NCI-H2107 treated with DMSO at 0.1 percent for 48 hours (cell line): ENCODE measurements around the gene ARHGEF1.

Source experiments
- DNase-seq: peaks from one replicate; lab custom pipeline; 2025; ENCODE audit not compliant: unreplicated experiment; lab: John Stamatoyannopoulos, UW

The ARHGEF1 gene

GRCh38 chr19:41882568-41883462 is at the start of gene ARHGEF1:
Gene ARHGEF1 (plus strand): TSS chr19:41883184. CDS start chr19:41888083, 4,899 bp downstream.
- DNase-seq = no peak

- no peak for DNase-seq
These were observed 44.8 kb upstream of the ARHGEF1 start for GRCh38 chr19:41837981-41838708.

GRCh38 chr19:41839211-41839610 is 43.8 kb upstream of the ARHGEF1 start:
- DNase-seq = no peak

- DNase-seq = no peak
These were observed 39.6 kb upstream of the ARHGEF1 start for GRCh38 chr19:41843371-41843770.

- no peak for DNase-seq
These were observed 38.4 kb upstream of the ARHGEF1 start, which contains the start of gene LYPD4 for GRCh38 chr19:41844601-41845000. Gene LYPD4 (minus strand): TSS chr19:41844683. CDS start chr19:41839285, 5,398 bp downstream.

GRCh38 chr19:41845001-41845050 is 38.2 kb upstream of the ARHGEF1 start, which contains the start of gene DMRTC2:
Gene DMRTC2 (plus strand): TSS chr19:41845042. CDS start chr19:41847429, 2,387 bp downstream.
- DNase-seq = no peak

- no peak for DNase-seq
These were observed 37.9 kb upstream of the ARHGEF1 start for GRCh38 chr19:41845051-41845590.

- DNase-seq = no peak
These were observed 35.5 kb upstream of the ARHGEF1 start for GRCh38 chr19:41847351-41848105.

- no peak for DNase-seq
These were observed 34.3 kb upstream of the ARHGEF1 start for GRCh38 chr19:41848666-41849065.

- no peak for DNase-seq
These were observed 33.9 kb upstream of the ARHGEF1 start for GRCh38 chr19:41849067-41849466.

- DNase-seq = no peak
These were observed 32.6 kb upstream of the ARHGEF1 start for GRCh38 chr19:41850381-41850780.

GRCh38 chr19:41851456-41851855 is 31.5 kb upstream of the ARHGEF1 start:
- DNase-seq = no peak

GRCh38 chr19:41853344-41853743 is 29.6 kb upstream of the ARHGEF1 start:
- no peak for DNase-seq

GRCh38 chr19:41853768-41854167 is 29.2 kb upstream of the ARHGEF1 start:
- DNase-seq = no peak

- no peak for DNase-seq
These were observed 23.8 kb upstream of the ARHGEF1 start for GRCh38 chr19:41859213-41859617.

- peak; percentile 92 for DNase-seq
These were observed 23.2 kb upstream of the ARHGEF1 start, which contains the start of gene RPS19 for GRCh38 chr19:41859618-41860418. Gene RPS19 (plus strand): TSS chr19:41860255. CDS start chr19:41860775, 520 bp downstream.

- no peak for DNase-seq
These were observed 22.4 kb upstream of the ARHGEF1 start for GRCh38 chr19:41860419-41861115.

- DNase-seq = peak; percentile 66
These were observed 21.7 kb upstream of the ARHGEF1 start for GRCh38 chr19:41861116-41861768.

- DNase-seq = no peak
These were observed 21.1 kb upstream of the ARHGEF1 start for GRCh38 chr19:41861846-41862245.
